WERI-Rb-1 (cell line): ENCODE data around the gene RAP2B.
"Not testable (repeated sequence)": the region's sequence is repeated elsewhere in the genome, so short reads cannot be mapped to it uniquely, and the experiment has no call there.

ENCODE experiments used
- DNase-seq: peaks from one replicate; pipeline ENCODE4 v3.0.0-alpha.2; 2020
- H3K27ac ChIP-seq: fragments of 250-450 bp; sonication (Bioruptor Pico); 2 replicates; pipeline ENCODE4 v1.5.1; 2020; ENCODE audit warnings: mild to moderate bottlenecking, moderate library complexity
- H3K27me3 ChIP-seq: fragments of 250-450 bp; sonication (Bioruptor Pico); 2 replicates; pipeline ENCODE4 v1.5.1; 2021; ENCODE audit warnings: mild to moderate bottlenecking, low read depth, moderate library complexity; ENCODE audit not compliant: insufficient read depth, severe bottlenecking
- H3K36me3 ChIP-seq: fragments of 250-450 bp; sonication (Bioruptor Pico); 2 replicates; pipeline ENCODE4 v1.5.1; 2020; ENCODE audit warnings: mild to moderate bottlenecking, moderate library complexity
- H3K4me3 ChIP-seq: 2 replicates; pipeline ENCODE4 v1.5.1; 2011; ENCODE audit warnings: low read depth, mild to moderate bottlenecking, control low read depth, low read length
- H3K9me3 ChIP-seq: fragments of 250-450 bp; sonication (Bioruptor Pico); 2 replicates; pipeline ENCODE4 v1.5.1; 2021; ENCODE audit warnings: mild to moderate bottlenecking, moderate library complexity; ENCODE audit not compliant: severe bottlenecking
- TF ChIP-seq, protein P1 (sequence below): IDR thresholded peaks from 2 replicates; pipeline ENCODE4 v1.5.1; 2011; ENCODE audit warnings: low read depth, mild to moderate bottlenecking, control low read depth, inconsistent platforms, low read length

RAP2B gene

DNA sequence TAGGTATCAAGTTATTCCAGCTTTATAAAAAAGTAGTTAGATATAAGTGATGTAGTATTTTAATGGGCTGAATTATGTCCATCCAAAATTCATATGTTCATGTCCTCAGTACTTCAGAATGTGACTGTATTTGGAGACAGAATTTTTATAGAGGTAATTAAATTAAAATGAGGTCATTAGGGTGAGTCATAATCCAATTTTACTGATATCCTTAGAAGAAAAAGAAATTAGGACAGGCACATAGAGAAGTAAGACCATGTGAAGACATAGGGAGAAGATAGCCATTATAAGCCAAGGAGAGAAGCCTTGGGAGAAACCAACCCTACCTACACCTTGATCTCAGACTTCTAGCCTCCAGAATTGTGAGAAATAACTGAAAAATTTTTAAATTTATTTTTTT, 30.3 kb downstream of the RAP2B start:
- no peak overlapping the region for H3K27ac ChIP-seq
- DNase-seq, result no peak
- H3K9me3 ChIP-seq, result no peaks in the 10 kb centered on the region
- H3K27me3 ChIP-seq, result no peaks in the 10 kb centered on the region
- TF ChIP-seq, protein P1, sequence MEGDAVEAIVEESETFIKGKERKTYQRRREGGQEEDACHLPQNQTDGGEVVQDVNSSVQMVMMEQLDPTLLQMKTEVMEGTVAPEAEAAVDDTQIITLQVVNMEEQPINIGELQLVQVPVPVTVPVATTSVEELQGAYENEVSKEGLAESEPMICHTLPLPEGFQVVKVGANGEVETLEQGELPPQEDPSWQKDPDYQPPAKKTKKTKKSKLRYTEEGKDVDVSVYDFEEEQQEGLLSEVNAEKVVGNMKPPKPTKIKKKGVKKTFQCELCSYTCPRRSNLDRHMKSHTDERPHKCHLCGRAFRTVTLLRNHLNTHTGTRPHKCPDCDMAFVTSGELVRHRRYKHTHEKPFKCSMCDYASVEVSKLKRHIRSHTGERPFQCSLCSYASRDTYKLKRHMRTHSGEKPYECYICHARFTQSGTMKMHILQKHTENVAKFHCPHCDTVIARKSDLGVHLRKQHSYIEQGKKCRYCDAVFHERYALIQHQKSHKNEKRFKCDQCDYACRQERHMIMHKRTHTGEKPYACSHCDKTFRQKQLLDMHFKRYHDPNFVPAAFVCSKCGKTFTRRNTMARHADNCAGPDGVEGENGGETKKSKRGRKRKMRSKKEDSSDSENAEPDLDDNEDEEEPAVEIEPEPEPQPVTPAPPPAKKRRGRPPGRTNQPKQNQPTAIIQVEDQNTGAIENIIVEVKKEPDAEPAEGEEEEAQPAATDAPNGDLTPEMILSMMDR, result no peak
- no peaks in the 10 kb centered on the region for H3K36me3 ChIP-seq
- no peak overlapping the region for H3K4me3 ChIP-seq

GRCh38 chr3:153193786-153194476, 31.9 kb downstream of the RAP2B start:
- not testable (repeated sequence) for DNase-seq, H3K36me3 ChIP-seq, H3K9me3 ChIP-seq, H3K4me3 ChIP-seq, H3K27me3 ChIP-seq, H3K27ac ChIP-seq

DNA sequence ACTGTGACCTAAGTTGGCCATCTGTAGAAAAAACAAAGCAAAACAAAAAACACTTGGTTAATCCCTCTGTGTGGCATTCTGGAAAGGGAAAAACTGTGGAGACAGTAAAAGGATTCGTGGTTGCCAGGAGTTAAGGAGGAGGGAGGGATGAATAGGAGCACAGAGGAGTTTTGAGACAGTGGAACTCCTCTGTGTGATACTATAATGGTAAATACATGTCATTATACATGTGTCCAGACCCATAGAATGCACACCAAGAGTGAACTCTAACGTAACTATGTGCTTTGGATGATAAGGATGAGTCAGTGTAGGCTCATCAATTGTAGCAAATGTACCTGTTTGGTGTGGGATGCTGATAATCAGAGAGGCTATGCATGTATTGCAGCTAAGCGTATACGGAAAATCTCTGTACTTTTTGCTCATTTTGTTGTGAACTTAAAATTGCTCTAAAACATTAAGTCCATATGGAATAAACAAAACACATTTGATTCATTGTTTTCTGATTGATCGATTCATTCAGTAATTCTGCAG, 33.4 kb downstream of the RAP2B start:
- H3K27ac ChIP-seq, result no peak overlapping the region
- no peaks in the 10 kb centered on the region for H3K9me3 ChIP-seq
- H3K36me3 ChIP-seq, result no peaks in the 10 kb centered on the region
- TF ChIP-seq, protein P1, result no peak
- H3K27me3 ChIP-seq, result no peaks in the 10 kb centered on the region
- DNase-seq, result no peak
- H3K4me3 ChIP-seq, result no peak overlapping the region

GRCh38 chr3:153209596-153209995, 47.6 kb downstream of the RAP2B start:
- DNase-seq, result no peak
- Histone ChIP-seq H3K27ac (no peak overlapping the region), H3K27me3 (no peaks in the 10 kb centered on the region), H3K9me3 (no peaks in the 10 kb centered on the region), H3K4me3 (no peak overlapping the region), H3K36me3 (no peaks in the 10 kb centered on the region)
- TF ChIP-seq, protein P1, result no peak

- H3K4me3 ChIP-seq, result no peak overlapping the region
- no peaks in the 10 kb centered on the region for H3K9me3 ChIP-seq
- no peak for DNase-seq
- H3K27me3 ChIP-seq, result no peaks in the 10 kb centered on the region
- TF ChIP-seq, protein P1, result no peak
- no peaks in the 10 kb centered on the region for H3K36me3 ChIP-seq
- no peak overlapping the region for H3K27ac ChIP-seq
Measured at GRCh38 chr3:153210146-153210545, 48.1 kb downstream of the RAP2B start.

- no peak for DNase-seq
- Histone ChIP-seq H3K4me3 (no peak overlapping the region), H3K9me3 (no peaks in the 10 kb centered on the region), H3K36me3 (no peaks in the 10 kb centered on the region), H3K27ac (no peak overlapping the region), H3K27me3 (no peaks in the 10 kb centered on the region)
- TF ChIP-seq, protein P1, result no peak
Measured at GRCh38 chr3:153210660-153211059, 48.6 kb downstream of the RAP2B start.
